ENCODE data around the gene TMEM52B.

Gene TMEM52B

GRCh38 chr12:10153271-10154144, 25.3 kb upstream of the TMEM52B start:
- Histone ChIP-seq H3K27me3 (ENCODE audit: control insufficient read depth, insufficient read depth, low read length) (no peaks in the 10 kb centered on the region), H3K9me3 (replicated peaks; ENCODE audit: low read length) (no peaks in the 10 kb centered on the region), H3K36me3 (ENCODE audit: insufficient read depth, low read length) (no peaks in the 10 kb centered on the region), H3K4me2 (ENCODE audit: low read length) (peak overlapping the region; percentile 96), H3K9ac (ENCODE audit: low read depth, low read length) (peak overlapping the region; percentile 79), H3K4me3 (ENCODE audit: low read length) (peak overlapping the region; percentile 80), H3K4me1 (ENCODE audit: control insufficient read depth, insufficient read depth, low read length) (peaks cover 6% of the 10 kb centered on the region)

- Histone ChIP-seq H3K27me3 (ENCODE audit: control insufficient read depth, insufficient read depth, low read length) (no peaks in the 10 kb centered on the region), H3K4me2 (ENCODE audit: low read length) (peak overlapping the region; percentile 96), H3K4me3 (ENCODE audit: low read length) (peak overlapping the region; percentile 80), H3K9ac (ENCODE audit: low read depth, low read length) (peak overlapping the region; percentile 79), H3K9me3 (replicated peaks; ENCODE audit: low read length) (no peaks in the 10 kb centered on the region), H3K36me3 (ENCODE audit: insufficient read depth, low read length) (no peaks in the 10 kb centered on the region), H3K4me1 (ENCODE audit: control insufficient read depth, insufficient read depth, low read length) (peaks cover 6% of the 10 kb centered on the region)
These were observed 24.7 kb upstream of the TMEM52B start for GRCh38 chr12:10154145-10154496.

GRCh38 chr12:10155966-10156365, 22.9 kb upstream of the TMEM52B start:
- peaks cover 6% of the 10 kb centered on the region for H3K4me1 ChIP-seq (ENCODE audit: control insufficient read depth, insufficient read depth, low read length)

GRCh38 chr12:10158406-10158805, 20.4 kb upstream of the TMEM52B start:
- H3K4me1 ChIP-seq (ENCODE audit: control insufficient read depth, insufficient read depth, low read length): peaks cover 6% of the 10 kb centered on the region
- H3K4me3 ChIP-seq (ENCODE audit: low read length): no peak overlapping the region
- H3K36me3 ChIP-seq (ENCODE audit: insufficient read depth, low read length): no peaks in the 10 kb centered on the region
- H3K9ac ChIP-seq (ENCODE audit: low read depth, low read length): no peak overlapping the region
- H3K9me3 ChIP-seq (replicated peaks; ENCODE audit: low read length): no peaks in the 10 kb centered on the region
- no peak overlapping the region for H3K4me2 ChIP-seq (ENCODE audit: low read length)
- peaks cover 10% of the 10 kb centered on the region for H3K27me3 ChIP-seq (ENCODE audit: control insufficient read depth, insufficient read depth, low read length)

More at GRCh38 chr12:10155966-10156365, 22.9 kb upstream of the TMEM52B start:
- Histone ChIP-seq H3K9ac (ENCODE audit: low read depth, low read length) (no peak overlapping the region), H3K27me3 (ENCODE audit: control insufficient read depth, insufficient read depth, low read length) (peaks cover 10% of the 10 kb centered on the region), H3K4me3 (ENCODE audit: low read length) (no peak overlapping the region), H3K36me3 (ENCODE audit: insufficient read depth, low read length) (no peaks in the 10 kb centered on the region), H3K4me2 (ENCODE audit: low read length) (no peak overlapping the region), H3K9me3 (replicated peaks; ENCODE audit: low read length) (no peaks in the 10 kb centered on the region)

GRCh38 chr12:10159280-10159679, 19.6 kb upstream of the TMEM52B start:
- no peaks in the 10 kb centered on the region for H3K36me3 ChIP-seq (ENCODE audit: insufficient read depth, low read length)
- no peaks in the 10 kb centered on the region for H3K4me1 ChIP-seq (ENCODE audit: control insufficient read depth, insufficient read depth, low read length)
- peaks cover 10% of the 10 kb centered on the region for H3K27me3 ChIP-seq (ENCODE audit: control insufficient read depth, insufficient read depth, low read length)
- H3K9me3 ChIP-seq (replicated peaks; ENCODE audit: low read length): no peaks in the 10 kb centered on the region
- no peak overlapping the region for H3K4me2 ChIP-seq (ENCODE audit: low read length)
- no peak overlapping the region for H3K4me3 ChIP-seq (ENCODE audit: low read length)
- no peak overlapping the region for H3K9ac ChIP-seq (ENCODE audit: low read depth, low read length)

GRCh38 chr12:10160617-10161385, 18.0 kb upstream of the TMEM52B start:
- H3K4me1 ChIP-seq (ENCODE audit: control insufficient read depth, insufficient read depth, low read length): no peaks in the 10 kb centered on the region
- no peak overlapping the region for H3K9ac ChIP-seq (ENCODE audit: low read depth, low read length)
- peaks cover 10% of the 10 kb centered on the region for H3K27me3 ChIP-seq (ENCODE audit: control insufficient read depth, insufficient read depth, low read length)
- no peak overlapping the region for H3K4me3 ChIP-seq (ENCODE audit: low read length)
- H3K4me2 ChIP-seq (ENCODE audit: low read length): no peak overlapping the region
- no peaks in the 10 kb centered on the region for H3K9me3 ChIP-seq (replicated peaks; ENCODE audit: low read length)
- no peaks in the 10 kb centered on the region for H3K36me3 ChIP-seq (ENCODE audit: insufficient read depth, low read length)

GRCh38 chr12:10163084-10163483, 15.7 kb upstream of the TMEM52B start:
- H3K27me3 ChIP-seq (ENCODE audit: control insufficient read depth, insufficient read depth, low read length): peaks cover 10% of the 10 kb centered on the region
- H3K9me3 ChIP-seq (replicated peaks; ENCODE audit: low read length): no peaks in the 10 kb centered on the region
- H3K36me3 ChIP-seq (ENCODE audit: insufficient read depth, low read length): no peaks in the 10 kb centered on the region
- H3K4me3 ChIP-seq (ENCODE audit: low read length): no peak overlapping the region
- no peak overlapping the region for H3K9ac ChIP-seq (ENCODE audit: low read depth, low read length)
- no peak overlapping the region for H3K4me2 ChIP-seq (ENCODE audit: low read length)
- no peaks in the 10 kb centered on the region for H3K4me1 ChIP-seq (ENCODE audit: control insufficient read depth, insufficient read depth, low read length)

DNA sequence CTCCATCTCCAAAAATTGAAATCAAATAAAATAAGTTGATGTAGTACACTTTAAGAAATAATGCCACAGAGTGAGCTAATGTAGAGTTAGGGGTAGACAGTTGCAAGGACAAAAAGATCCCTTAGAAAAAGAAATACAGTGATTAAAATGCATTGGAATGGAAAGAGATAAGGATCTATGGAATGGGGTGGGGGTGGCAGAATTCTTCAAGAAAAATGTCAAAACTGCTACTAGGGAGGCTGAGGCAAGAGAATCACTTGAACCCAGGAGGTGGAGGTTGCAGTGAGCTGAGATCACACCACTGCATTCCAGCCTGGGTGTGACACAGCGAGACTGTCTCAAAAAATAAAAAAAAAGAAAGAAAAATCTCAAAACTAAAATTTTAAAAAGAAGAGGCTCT, 13.4 kb upstream of the TMEM52B start:
- Histone ChIP-seq H3K4me1 (ENCODE audit: control insufficient read depth, insufficient read depth, low read length) (no peaks in the 10 kb centered on the region), H3K9ac (ENCODE audit: low read depth, low read length) (no peak overlapping the region), H3K4me3 (ENCODE audit: low read length) (no peak overlapping the region), H3K36me3 (ENCODE audit: insufficient read depth, low read length) (no peaks in the 10 kb centered on the region), H3K4me2 (ENCODE audit: low read length) (no peak overlapping the region), H3K27me3 (ENCODE audit: control insufficient read depth, insufficient read depth, low read length) (no peaks in the 10 kb centered on the region), H3K9me3 (replicated peaks; ENCODE audit: low read length) (no peaks in the 10 kb centered on the region)

GRCh38 chr12:10167599-10167998, 11.2 kb upstream of the TMEM52B start:
- H3K9me3 ChIP-seq (replicated peaks; ENCODE audit: low read length): no peaks in the 10 kb centered on the region
- H3K9ac ChIP-seq (ENCODE audit: low read depth, low read length): no peak overlapping the region
- H3K4me2 ChIP-seq (ENCODE audit: low read length): no peak overlapping the region
- no peak overlapping the region for H3K4me3 ChIP-seq (ENCODE audit: low read length)
- H3K36me3 ChIP-seq (ENCODE audit: insufficient read depth, low read length): no peaks in the 10 kb centered on the region
- no peaks in the 10 kb centered on the region for H3K4me1 ChIP-seq (ENCODE audit: control insufficient read depth, insufficient read depth, low read length)
- H3K27me3 ChIP-seq (ENCODE audit: control insufficient read depth, insufficient read depth, low read length): no peaks in the 10 kb centered on the region

DNA sequence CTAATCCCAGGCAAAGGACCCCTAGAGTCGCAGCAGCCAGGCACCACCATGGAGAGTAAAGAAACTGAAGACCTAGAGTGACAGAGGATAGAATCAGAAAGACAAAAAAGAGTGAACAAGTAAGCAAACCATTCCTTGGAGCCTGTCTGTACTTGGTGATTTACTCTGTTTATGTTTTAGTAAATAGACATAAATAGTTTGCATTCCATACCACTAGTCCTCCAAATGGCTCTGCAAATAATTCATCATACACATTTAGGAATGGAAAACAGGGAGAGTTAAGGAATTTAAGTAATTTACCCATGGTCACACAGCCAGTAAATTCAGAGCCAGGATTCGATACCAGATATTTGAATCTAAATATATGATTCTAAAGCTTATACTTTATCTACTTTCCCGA, 9.7 kb upstream of the TMEM52B start:
- H3K4me1 ChIP-seq (ENCODE audit: control insufficient read depth, insufficient read depth, low read length): no peaks in the 10 kb centered on the region
- no peaks in the 10 kb centered on the region for H3K27me3 ChIP-seq (ENCODE audit: control insufficient read depth, insufficient read depth, low read length)
- H3K4me2 ChIP-seq (ENCODE audit: low read length): no peak overlapping the region
- H3K4me3 ChIP-seq (ENCODE audit: low read length): no peak overlapping the region
- no peak overlapping the region for H3K9ac ChIP-seq (ENCODE audit: low read depth, low read length)
- H3K36me3 ChIP-seq (ENCODE audit: insufficient read depth, low read length): no peaks in the 10 kb centered on the region
- no peaks in the 10 kb centered on the region for H3K9me3 ChIP-seq (replicated peaks; ENCODE audit: low read length)

DNA sequence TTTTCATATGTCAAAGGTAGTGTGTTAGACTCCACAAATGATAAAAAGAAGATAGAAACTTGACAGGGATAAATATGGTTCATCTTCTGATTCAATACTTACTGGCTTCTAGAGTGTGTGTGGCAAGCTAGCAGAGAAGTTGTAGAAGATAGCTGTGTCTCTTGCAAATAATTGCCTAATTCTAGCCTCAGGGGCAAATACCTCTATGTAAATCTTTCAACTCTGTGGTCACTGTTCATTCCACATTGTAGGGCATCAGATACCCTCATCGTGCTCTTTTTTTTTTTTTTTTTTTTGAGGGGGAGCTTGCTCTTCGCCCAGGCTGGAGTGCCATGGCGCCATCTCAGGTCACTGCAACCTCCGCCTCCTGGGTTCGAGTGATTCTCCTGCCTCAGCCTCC, 8.6 kb upstream of the TMEM52B start:
- H3K27me3 ChIP-seq (ENCODE audit: control insufficient read depth, insufficient read depth, low read length): peaks cover 3% of the 10 kb centered on the region
- H3K4me1 ChIP-seq (ENCODE audit: control insufficient read depth, insufficient read depth, low read length): no peaks in the 10 kb centered on the region
- H3K4me2 ChIP-seq (ENCODE audit: low read length): no peak overlapping the region
- H3K9me3 ChIP-seq (replicated peaks; ENCODE audit: low read length): no peaks in the 10 kb centered on the region
- H3K36me3 ChIP-seq (ENCODE audit: insufficient read depth, low read length): no peaks in the 10 kb centered on the region
- no peak overlapping the region for H3K4me3 ChIP-seq (ENCODE audit: low read length)
- no peak overlapping the region for H3K9ac ChIP-seq (ENCODE audit: low read depth, low read length)
